Measurements from ENCODE around the gene PEX19.

- TF ChIP-seq TCF7 (IDR thresholded peaks at IDR 0.05; ENCODE audit: borderline replicate concordance) (no peak), CTCF (IDR thresholded peaks at IDR 0.05 in 2 of 3, conservative IDR thresholded peaks at IDR 0.05 in 1 of 3; ENCODE audit: control insufficient read depth in 2 of 3, extremely low read depth in 1 of 3, insufficient read depth in 1 of 3, low read depth in 3 of 3, low read length in 3 of 3) (no peak), CBX5 (IDR thresholded peaks at IDR 0.05; ENCODE audit: low read depth) (no peak), JUNB (IDR thresholded peaks at IDR 0.05) (no peak), RBBP5 (conservative IDR thresholded peaks at IDR 0.05) (no peak), POLR2A (IDR thresholded peaks at IDR 0.05; ENCODE audit: low read depth, low read length) (no peak), SMC3 (IDR thresholded peaks at IDR 0.05; ENCODE audit: borderline replicate concordance, low read length) (no peak), GABPA (IDR thresholded peaks at IDR 0.05; ENCODE audit: low read depth) (no peak), IRF3 (IDR thresholded peaks at IDR 0.05) (no peak), REST (IDR thresholded peaks at IDR 0.05; ENCODE audit: low read depth, low read length) (no peak), ATF3 (IDR thresholded peaks at IDR 0.05; ENCODE audit: borderline replicate concordance, extremely low read depth, low read depth, low read length) (no peak), SUZ12 (IDR thresholded peaks at IDR 0.05; ENCODE audit: unreplicated experiment) (no peak), ZNF24 (IDR thresholded peaks at IDR 0.05) (no peak)
Observed at GRCh38 chr1:160243767-160244166, 41.2 kb downstream of the PEX19 start.
